Measurements from ENCODE around the gene SMCO4.
"Not testable (repeated sequence)": the region's sequence is repeated elsewhere in the genome, so short reads cannot be mapped to it uniquely, and the experiment has no call there.

Gene SMCO4

GRCh38 chr11:93543292-93543977 is at the start of gene SMCO4:
TSS of gene SMCO4 (minus strand) at chr11:93543391. CDS start at chr11:93479189, 64,202 bp downstream.
- DNase-seq (ENCODE audit: low spot score), result peak; percentile 71

- DNase-seq (ENCODE audit: low spot score), result no peak
Measured at GRCh38 chr11:93591247-93591898, 48.2 kb upstream of the SMCO4 start.

GRCh38 chr11:93589347-93589746 is 46.2 kb upstream of the SMCO4 start:
- DNase-seq (ENCODE audit: low spot score), result no peak

- DNase-seq (ENCODE audit: low spot score), result no peak
Measured at GRCh38 chr11:93587858-93588581, 44.8 kb upstream of the SMCO4 start.

GRCh38 chr11:93587425-93587824 is 44.2 kb upstream of the SMCO4 start:
- DNase-seq (ENCODE audit: low spot score), result not testable (repeated sequence)

- no peak for DNase-seq (ENCODE audit: low spot score)
Measured at GRCh38 chr11:93585758-93586157, 42.6 kb upstream of the SMCO4 start.

- no peak for DNase-seq (ENCODE audit: low spot score)
Measured at GRCh38 chr11:93583490-93583889, 40.3 kb upstream of the SMCO4 start.

- DNase-seq (ENCODE audit: low spot score), result no peak
Measured at GRCh38 chr11:93579187-93579751, 36.1 kb upstream of the SMCO4 start.

- no peak for DNase-seq (ENCODE audit: low spot score)
Measured at GRCh38 chr11:93577286-93577685, 34.1 kb upstream of the SMCO4 start.

- DNase-seq (ENCODE audit: low spot score), result not testable (repeated sequence)
Measured at GRCh38 chr11:93576870-93577269, 33.7 kb upstream of the SMCO4 start.

GRCh38 chr11:93574638-93575220 is 31.5 kb upstream of the SMCO4 start:
- no peak for DNase-seq (ENCODE audit: low spot score)

GRCh38 chr11:93573184-93573583 is 30.0 kb upstream of the SMCO4 start:
- DNase-seq (ENCODE audit: low spot score), result no peak

- DNase-seq (ENCODE audit: low spot score), result no peak
Measured at GRCh38 chr11:93572621-93573020, 29.4 kb upstream of the SMCO4 start.

GRCh38 chr11:93572171-93572570 is 29.0 kb upstream of the SMCO4 start:
- DNase-seq (ENCODE audit: low spot score), result no peak

GRCh38 chr11:93571612-93572011 is 28.4 kb upstream of the SMCO4 start:
- DNase-seq (ENCODE audit: low spot score), result no peak

GRCh38 chr11:93570759-93571413 is 27.7 kb upstream of the SMCO4 start:
- peak; percentile 16 for DNase-seq (ENCODE audit: low spot score)

- DNase-seq (ENCODE audit: low spot score), result no peak
Measured at GRCh38 chr11:93569496-93569895, 26.3 kb upstream of the SMCO4 start.

GRCh38 chr11:93568726-93569125 is 25.5 kb upstream of the SMCO4 start:
- no peak for DNase-seq (ENCODE audit: low spot score)

GRCh38 chr11:93567401-93567895 is 24.3 kb upstream of the SMCO4 start:
- DNase-seq (ENCODE audit: low spot score), result peak; percentile 65

GRCh38 chr11:93564895-93565294 is 21.7 kb upstream of the SMCO4 start:
- DNase-seq (ENCODE audit: low spot score), result no peak

- DNase-seq (ENCODE audit: low spot score), result no peak
Measured at GRCh38 chr11:93563857-93564256, 20.7 kb upstream of the SMCO4 start.

Data from pons (tissue), 1 donor.